DND-41 (cell line): Measurements from ENCODE around the gene SUCLG2.

Experiments used
- ATAC-seq: fragments of 200-7000 bp; cut with Tn5 transposase; 3 replicates; pipeline ENCODE4 v1.9.1; 2021; ENCODE audit warnings: low read depth; ENCODE audit not compliant: insufficient read depth
- DNase-seq: peaks from one replicate; pipeline ENCODE4 v3.0.0-alpha.2; 2020
- H2AFZ ChIP-seq: 2 replicates; pipeline ENCODE4 v1.6.0; 2012; ENCODE audit warnings: low read depth, low read length
- H3K27ac ChIP-seq: 2 replicates; pipeline ENCODE4 v1.5.1; 2012; ENCODE audit warnings: low read length, inconsistent platforms
- H3K27me3 ChIP-seq: fragments of 200-600 bp; sonication (generic); 2 replicates; pipeline ENCODE4 v1.6.0; 2012; ENCODE audit warnings: low read length, mild to moderate bottlenecking, inconsistent platforms; ENCODE audit not compliant: insufficient read depth, poor library complexity
- H3K36me3 ChIP-seq: 2 replicates; pipeline ENCODE4 v1.5.1; 2012; ENCODE audit warnings: low read length, inconsistent platforms; ENCODE audit not compliant: insufficient read depth
- H3K4me1 ChIP-seq: 2 replicates; pipeline ENCODE4 v1.5.1; 2012; ENCODE audit warnings: mild to moderate bottlenecking, low read length; ENCODE audit not compliant: insufficient read depth
- H3K4me2 ChIP-seq: 2 replicates; pipeline ENCODE4 v1.6.0; 2012; ENCODE audit warnings: mild to moderate bottlenecking, moderate library complexity, low read length, inconsistent platforms; ENCODE audit not compliant: insufficient read depth
- H3K4me3 ChIP-seq, 2 experiments: fragments of 200-600 bp in 1 of 2; shearing (Covaris generic) in 1 of 2; 2 replicates each; pipeline ENCODE4 v1.5.1; 2012 to 2016; ENCODE audit warnings: inconsistent platforms in 2 of 2, low read length in 2 of 2, mild to moderate bottlenecking in 2 of 2, low read depth in 1 of 2, moderate library complexity in 1 of 2
- H3K79me2 ChIP-seq: 2 replicates; pipeline ENCODE4 v1.6.0; 2012; ENCODE audit warnings: low read length, inconsistent platforms; ENCODE audit not compliant: insufficient read depth
- H3K9ac ChIP-seq: 2 replicates; pipeline ENCODE4 v1.6.0; 2012; ENCODE audit warnings: low read depth, mild to moderate bottlenecking, inconsistent platforms, low read length, moderate library complexity
- H3K9me3 ChIP-seq: 2 replicates; pipeline ENCODE4 v1.5.1; 2012; ENCODE audit warnings: low read length, moderate library complexity, mild to moderate bottlenecking, inconsistent platforms; ENCODE audit not compliant: insufficient read depth, severe bottlenecking
- H4K20me1 ChIP-seq: 2 replicates; pipeline ENCODE4 v1.6.0; 2012; ENCODE audit warnings: low read length; ENCODE audit not compliant: insufficient read depth
- CTCF ChIP-seq: IDR thresholded peaks from 2 replicates; pipeline ENCODE4 v1.5.1; 2012; ENCODE audit warnings: borderline replicate concordance, low read length, moderate library complexity, mild to moderate bottlenecking; ENCODE audit not compliant: poor library complexity, severe bottlenecking; ENCODE audit errors: extremely low read depth
- EZH2 ChIP-seq: IDR thresholded peaks from 3 replicates; pipeline ENCODE4 v1.6.1; 2012; ENCODE audit warnings: borderline replicate concordance, low read depth, mild to moderate bottlenecking, moderate library complexity, low read length, inconsistent platforms; ENCODE audit not compliant: severe bottlenecking

Gene SUCLG2

GRCh38 chr3:67437789-67438188 lies 216.6 kb downstream of the SUCLG2 start:
- Histone ChIP-seq H3K4me1 (no peaks in the 10 kb centered on the region), H2AFZ (no peak overlapping the region), H4K20me1 (no peaks in the 10 kb centered on the region), H3K4me3 (no peak overlapping the region), H3K36me3 (no peaks in the 10 kb centered on the region), H3K9ac (no peak overlapping the region), H3K27me3 (no peaks in the 10 kb centered on the region), H3K27ac (no peak overlapping the region), H3K79me2 (no peaks in the 10 kb centered on the region), H3K4me2 (no peak overlapping the region), H3K9me3 (no peaks in the 10 kb centered on the region)
- TF ChIP-seq CTCF: no peak
- no peak for TF ChIP-seq EZH2
- ATAC-seq (no peak), DNase-seq (no peak)

- no peak for DNase-seq
- Histone ChIP-seq H3K4me1 (no peaks in the 10 kb centered on the region), H3K4me3 (no peak overlapping the region), H3K9me3 (no peaks in the 10 kb centered on the region), H3K27me3 (no peaks in the 10 kb centered on the region), H3K79me2 (no peaks in the 10 kb centered on the region), H3K27ac (no peak overlapping the region), H3K9ac (no peak overlapping the region), H4K20me1 (no peaks in the 10 kb centered on the region), H3K36me3 (no peaks in the 10 kb centered on the region), H2AFZ (no peak overlapping the region), H3K4me2 (no peak overlapping the region)
- TF ChIP-seq CTCF: no peak
- TF ChIP-seq EZH2: no peak
- no peak for ATAC-seq
Measured at GRCh38 chr3:67437090-67437489, 217.3 kb downstream of the SUCLG2 start.

GRCh38 chr3:67433109-67433508 lies 221.3 kb downstream of the SUCLG2 start:
- H3K27ac ChIP-seq: no peak overlapping the region
- H3K4me2 ChIP-seq: no peak overlapping the region
- H3K79me2 ChIP-seq: no peaks in the 10 kb centered on the region
- H4K20me1 ChIP-seq: no peaks in the 10 kb centered on the region
- H3K36me3 ChIP-seq: no peaks in the 10 kb centered on the region
- TF ChIP-seq CTCF (no peak), EZH2 (no peak)
- DNase-seq (no peak), ATAC-seq (no peak)
- no peak overlapping the region for H3K9ac ChIP-seq
- no peak overlapping the region for H2AFZ ChIP-seq
- H3K27me3 ChIP-seq: no peaks in the 10 kb centered on the region
- no peaks in the 10 kb centered on the region for H3K4me1 ChIP-seq
- no peak overlapping the region for H3K4me3 ChIP-seq
- no peaks in the 10 kb centered on the region for H3K9me3 ChIP-seq

GRCh38 chr3:67431887-67432286 lies 222.5 kb downstream of the SUCLG2 start:
- no peak overlapping the region for H3K9ac ChIP-seq
- TF ChIP-seq EZH2 (no peak), CTCF (no peak)
- no peak overlapping the region for H3K27ac ChIP-seq
- no peaks in the 10 kb centered on the region for H4K20me1 ChIP-seq
- DNase-seq (no peak), ATAC-seq (no peak)
- no peak overlapping the region for H3K4me3 ChIP-seq
- H3K9me3 ChIP-seq: no peaks in the 10 kb centered on the region
- H2AFZ ChIP-seq: no peak overlapping the region
- no peaks in the 10 kb centered on the region for H3K36me3 ChIP-seq
- H3K79me2 ChIP-seq: no peaks in the 10 kb centered on the region
- no peak overlapping the region for H3K4me2 ChIP-seq
- H3K27me3 ChIP-seq: no peaks in the 10 kb centered on the region
- H3K4me1 ChIP-seq: no peaks in the 10 kb centered on the region
